ENCODE data around the gene OR51F1.

DNA sequence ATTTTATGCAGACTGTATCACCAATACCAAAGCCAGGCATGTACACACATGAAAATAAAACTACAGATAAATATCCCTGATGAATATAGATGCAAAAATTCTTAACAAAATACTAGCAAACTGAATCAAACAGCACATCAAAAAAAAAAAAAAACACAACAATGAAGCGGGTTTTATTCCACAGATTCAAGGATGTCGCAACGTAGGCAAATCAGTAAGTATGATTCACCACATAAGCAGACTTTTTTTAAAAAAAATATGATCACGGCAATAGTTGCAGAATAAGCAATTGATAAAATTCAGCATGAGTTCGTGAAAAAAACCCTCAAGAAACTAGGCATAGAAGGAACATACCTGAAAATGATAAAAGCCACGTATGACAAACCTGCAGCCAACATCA is 21.3 kb downstream of the OR51F1 start:
- no peak for TF ChIP-seq CSDC2 (CRISPR knock-in tag; IDR thresholded peaks at IDR 0.05)
- TF ChIP-seq ZFP30 (CRISPR knock-in tag; IDR thresholded peaks at IDR 0.05) = no peak
- TF ChIP-seq, protein P1, sequence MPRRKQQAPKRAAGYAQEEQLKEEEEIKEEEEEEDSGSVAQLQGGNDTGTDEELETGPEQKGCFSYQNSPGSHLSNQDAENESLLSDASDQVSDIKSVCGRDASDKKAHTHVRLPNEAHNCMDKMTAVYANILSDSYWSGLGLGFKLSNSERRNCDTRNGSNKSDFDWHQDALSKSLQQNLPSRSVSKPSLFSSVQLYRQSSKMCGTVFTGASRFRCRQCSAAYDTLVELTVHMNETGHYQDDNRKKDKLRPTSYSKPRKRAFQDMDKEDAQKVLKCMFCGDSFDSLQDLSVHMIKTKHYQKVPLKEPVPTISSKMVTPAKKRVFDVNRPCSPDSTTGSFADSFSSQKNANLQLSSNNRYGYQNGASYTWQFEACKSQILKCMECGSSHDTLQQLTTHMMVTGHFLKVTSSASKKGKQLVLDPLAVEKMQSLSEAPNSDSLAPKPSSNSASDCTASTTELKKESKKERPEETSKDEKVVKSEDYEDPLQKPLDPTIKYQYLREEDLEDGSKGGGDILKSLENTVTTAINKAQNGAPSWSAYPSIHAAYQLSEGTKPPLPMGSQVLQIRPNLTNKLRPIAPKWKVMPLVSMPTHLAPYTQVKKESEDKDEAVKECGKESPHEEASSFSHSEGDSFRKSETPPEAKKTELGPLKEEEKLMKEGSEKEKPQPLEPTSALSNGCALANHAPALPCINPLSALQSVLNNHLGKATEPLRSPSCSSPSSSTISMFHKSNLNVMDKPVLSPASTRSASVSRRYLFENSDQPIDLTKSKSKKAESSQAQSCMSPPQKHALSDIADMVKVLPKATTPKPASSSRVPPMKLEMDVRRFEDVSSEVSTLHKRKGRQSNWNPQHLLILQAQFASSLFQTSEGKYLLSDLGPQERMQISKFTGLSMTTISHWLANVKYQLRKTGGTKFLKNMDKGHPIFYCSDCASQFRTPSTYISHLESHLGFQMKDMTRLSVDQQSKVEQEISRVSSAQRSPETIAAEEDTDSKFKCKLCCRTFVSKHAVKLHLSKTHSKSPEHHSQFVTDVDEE (CRISPR knock-in tag; IDR thresholded peaks at IDR 0.05) = no peak
- no peak for TF ChIP-seq ZFP3 (CRISPR knock-in tag; IDR thresholded peaks at IDR 0.05)
- no peak for TF ChIP-seq RARB (CRISPR knock-in tag; IDR thresholded peaks at IDR 0.05)
- TF ChIP-seq ZNF70 (CRISPR knock-in tag; IDR thresholded peaks at IDR 0.05) = no peak
- no peak for TF ChIP-seq ZNF565 (CRISPR knock-in tag; conservative IDR thresholded peaks at IDR 0.05; ENCODE audit: low read depth)
- TF ChIP-seq TOX (CRISPR knock-in tag; IDR thresholded peaks at IDR 0.05; ENCODE audit: borderline replicate concordance) = no peak
- no peak for TF ChIP-seq GLIS3 (CRISPR knock-in tag; IDR thresholded peaks at IDR 0.05)

Data from SK-N-SH treated with all-trans-retinoic acid at 6 μM for 48 hours (cell line).